A673 (cell line): ENCODE results near the gene CCDC14. TPM values are rescaled to one million over a fixed set of nuclear protein-coding genes. Genes with fewer than 3 reads are reported as not detected.

ENCODE experiments used
- BruUV-seq: library from RNA; stranded (reverse); fragments of 400-500 nt; replicated peaks from 2 replicates; lab custom pipeline; 2021; lab: Mats Ljungman, UMichigan
- CTCF ChIA-PET: fragments of 300-600 bp; sonication (Branson Sonifier 250); formaldehyde crosslinking; loops from one replicate; lab custom pipeline; 2022; ENCODE audit warnings: antibody characterized with exemption; lab: Charles Lee
- POLR2A ChIA-PET: fragments of 300-600 bp; sonication (Branson Sonifier 250); formaldehyde crosslinking; loops from one replicate; lab custom pipeline; 2022; ENCODE audit warnings: antibody characterized with exemption; ENCODE audit not compliant: low non-redundant PET; lab: Charles Lee
- DNase-seq: peaks from one replicate; pipeline ENCODE4 v3.0.0-alpha.2; 2015; ENCODE audit warnings: low spot score
- H3K27ac ChIP-seq: fragments of 200-600 bp; sonication (generic); 2 replicates; pipeline ENCODE4 v1.5.1; 2016; ENCODE audit warnings: mixed run types, low read depth, mild to moderate bottlenecking, mixed read lengths, antibody characterized with exemption, low read length; ENCODE audit not compliant: poor library complexity, severe bottlenecking
- H3K27me3 ChIP-seq: fragments of 200-600 bp; sonication (generic); replicated peaks from 2 replicates; pipeline ENCODE4 v1.6.1; 2017; ENCODE audit warnings: mixed run types, low read depth, mild to moderate bottlenecking, mixed read lengths, antibody characterized with exemption, low read length; ENCODE audit not compliant: insufficient read depth, poor library complexity
- H3K36me3 ChIP-seq: fragments of 200-600 bp; sonication (generic); 2 replicates; pipeline ENCODE4 v1.6.1; 2016; ENCODE audit warnings: mixed run types, mild to moderate bottlenecking, mixed read lengths, antibody characterized with exemption, low read length; ENCODE audit not compliant: insufficient read depth, poor library complexity, severe bottlenecking
- H3K4me1 ChIP-seq: fragments of 200-600 bp; sonication (generic); 2 replicates; pipeline ENCODE4 v1.6.1; 2017; ENCODE audit warnings: mixed run types, mild to moderate bottlenecking, mixed read lengths, antibody characterized with exemption, low read length; ENCODE audit not compliant: insufficient read depth, poor library complexity, severe bottlenecking
- H3K4me3 ChIP-seq: fragments of 200-600 bp; sonication (generic); 2 replicates; pipeline ENCODE4 v1.5.1; 2016; ENCODE audit warnings: low read depth, mixed run types, mild to moderate bottlenecking, mixed read lengths, low read length; ENCODE audit not compliant: poor library complexity, severe bottlenecking
- H3K9me3 ChIP-seq: fragments of 200-600 bp; sonication (generic); 2 replicates; pipeline ENCODE4 v1.6.1; 2016; ENCODE audit warnings: mixed run types, low read depth, mild to moderate bottlenecking, mixed read lengths, antibody characterized with exemption, low read length; ENCODE audit not compliant: poor library complexity, severe bottlenecking
- CTCF ChIP-seq: fragments of 300-800, 200-600 bp; sonication (generic); conservative IDR thresholded peaks from 2 replicates; pipeline ENCODE4 v1.5.1; 2017; ENCODE audit warnings: low read depth, mild to moderate bottlenecking, antibody characterized with exemption, low read length, moderate library complexity, mixed read lengths
- EZH2 ChIP-seq: fragments of 200-600 bp; sonication (generic); IDR thresholded peaks from 2 replicates; pipeline ENCODE4 v1.6.1; 2017; ENCODE audit warnings: borderline replicate concordance, low read depth, mild to moderate bottlenecking, mixed read lengths, antibody characterized with exemption, low read length; ENCODE audit not compliant: poor library complexity, severe bottlenecking
- intact Hi-C: fragments of 100-400 bp; cut with micrococcal nuclease; formaldehyde crosslinking; loops from one replicate; pipeline ENCODE4 v1.10.0; 2022; ENCODE audit not compliant: unreplicated experiment
- total RNA-seq: library from RNA; stranded (reverse); gene quantifications from 2 replicates; pipeline ENCODE4 v1.2.3, GENCODE V29; 2021

The CCDC14 gene
- total RNA-seq, 1 experiment from 2014 or later = 81.2 TPM

GRCh38 chr3:123949641-123950040 lies 11.4 kb downstream of the CCDC14 start:
- Histone ChIP-seq H3K27me3 (no peaks in the 10 kb centered on the region), H3K4me1 (no peaks in the 10 kb centered on the region), H3K27ac (no peak overlapping the region), H3K9me3 (no peaks in the 10 kb centered on the region), H3K4me3 (no peak overlapping the region), H3K36me3 (peaks cover 72% of the 10 kb centered on the region)
- ChIA-PET CTCF (no interaction called here), POLR2A (no interaction called here)
- BruUV-seq = TSS peak; percentile 5
- intact Hi-C loops = no loop called here
- TF ChIP-seq EZH2 (no peak), CTCF (no peak)
- no peak for DNase-seq

- no peaks in the 10 kb centered on the region for H3K27me3 ChIP-seq
- intact Hi-C loops = no loop called here
- H3K4me1 ChIP-seq = no peaks in the 10 kb centered on the region
- no peak for DNase-seq
- no peak overlapping the region for H3K27ac ChIP-seq
- H3K36me3 ChIP-seq = peaks cover 75% of the 10 kb centered on the region
- ChIA-PET CTCF (no interaction called here), POLR2A (interaction anchor here (0.7 kb wide), 1 partner anchor 48 kb away, joined by 9 read pairs; no protein-coding TSS in a partner anchor)
- no peak overlapping the region for H3K4me3 ChIP-seq
- H3K9me3 ChIP-seq = no peaks in the 10 kb centered on the region
- BruUV-seq = no TSS peak
- no peak for TF ChIP-seq EZH2
- no peak for TF ChIP-seq CTCF
Measured at GRCh38 chr3:123948449-123948848, 12.6 kb downstream of the CCDC14 start.

GRCh38 chr3:123947482-123947881 lies 13.5 kb downstream of the CCDC14 start:
- no TSS peak for BruUV-seq
- Histone ChIP-seq H3K36me3 (peaks cover 68% of the 10 kb centered on the region), H3K4me1 (no peaks in the 10 kb centered on the region), H3K9me3 (no peaks in the 10 kb centered on the region), H3K27me3 (no peaks in the 10 kb centered on the region), H3K4me3 (no peak overlapping the region), H3K27ac (no peak overlapping the region)
- TF ChIP-seq CTCF (no peak), EZH2 (no peak)
- ChIA-PET POLR2A (no interaction called here), CTCF (no interaction called here)
- DNase-seq = no peak
- intact Hi-C loops = no loop called here
